ENCODE measurements around the gene DNM3.

Gene DNM3

DNA sequence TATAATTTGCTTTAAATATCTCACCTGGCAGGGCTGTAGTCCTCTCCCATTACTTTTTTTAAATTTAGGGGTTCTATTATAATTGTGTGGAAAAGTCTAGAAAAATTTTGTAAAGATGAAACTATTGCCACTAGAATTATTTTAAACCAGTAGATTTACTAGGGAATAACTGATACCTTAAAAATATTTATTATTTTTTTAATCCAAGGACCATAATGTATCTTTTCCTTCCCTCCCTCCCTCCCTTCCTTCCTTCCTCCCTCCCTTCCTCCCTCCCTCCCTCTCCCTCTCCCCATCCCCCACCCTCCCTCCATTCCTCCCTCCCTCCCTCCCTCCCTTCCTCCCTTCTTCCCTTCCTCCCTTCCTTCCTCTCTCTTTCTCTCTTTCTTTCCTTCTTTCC lies 90.5 kb downstream of the DNM3 start:
- no peak for DNase-seq

DNA sequence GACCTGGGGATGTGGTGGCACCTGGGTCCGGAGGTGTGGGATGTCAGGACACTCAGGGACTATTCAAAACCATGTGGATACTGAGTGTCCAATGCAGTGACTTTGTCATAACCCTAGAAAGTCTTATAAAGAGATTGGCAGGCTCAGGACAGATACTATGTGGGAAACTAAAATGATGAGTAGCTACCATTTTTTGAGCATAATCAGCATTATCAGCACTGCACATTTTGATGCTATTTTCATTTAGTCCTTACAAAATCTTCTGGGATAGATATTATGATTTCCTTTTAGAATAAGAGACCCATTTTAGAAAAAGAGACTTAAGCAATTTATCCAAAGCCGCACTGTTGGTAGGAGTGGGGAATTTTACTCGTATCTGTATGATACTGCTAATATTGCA lies 93.4 kb downstream of the DNM3 start:
- DNase-seq: no peak

DNA sequence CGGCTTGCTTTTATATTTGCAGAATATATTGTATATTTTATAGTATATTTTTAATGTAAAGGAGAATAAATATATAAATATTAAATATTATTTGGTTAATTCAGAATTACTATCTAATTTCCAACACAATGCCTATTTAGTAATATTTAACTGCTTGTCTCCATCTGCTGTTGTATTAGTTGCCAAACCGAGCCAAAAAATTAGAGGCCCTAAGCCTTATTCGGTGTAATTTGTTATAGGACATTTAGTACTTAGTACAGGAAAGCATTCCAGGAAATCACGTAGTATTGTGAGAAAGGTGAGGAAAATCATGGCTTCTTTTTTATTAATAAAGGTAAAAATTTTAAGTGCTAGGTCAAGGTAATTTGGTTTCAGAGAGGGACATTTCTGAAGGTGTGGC lies 93.8 kb downstream of the DNM3 start:
- no peak for DNase-seq

DNA sequence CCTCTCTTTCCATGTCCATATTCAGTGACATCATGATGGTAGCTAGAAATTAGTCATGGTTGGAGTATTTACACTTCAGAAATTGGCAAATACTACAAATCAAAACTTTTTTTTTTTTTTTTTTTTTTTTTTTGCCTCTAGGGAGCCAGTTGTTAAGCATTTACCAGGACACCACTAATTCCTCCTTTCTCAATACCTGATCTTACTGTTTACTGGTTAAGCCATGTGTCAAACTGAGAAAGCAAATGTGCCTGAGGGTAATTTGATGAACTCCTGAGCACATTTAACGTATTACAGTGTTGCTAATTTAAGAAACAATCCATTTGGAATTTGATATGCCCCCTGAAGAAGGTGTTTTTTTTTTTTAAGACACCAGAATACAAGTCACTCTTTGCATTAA lies 94.4 kb downstream of the DNM3 start:
- no peak for DNase-seq

DNA sequence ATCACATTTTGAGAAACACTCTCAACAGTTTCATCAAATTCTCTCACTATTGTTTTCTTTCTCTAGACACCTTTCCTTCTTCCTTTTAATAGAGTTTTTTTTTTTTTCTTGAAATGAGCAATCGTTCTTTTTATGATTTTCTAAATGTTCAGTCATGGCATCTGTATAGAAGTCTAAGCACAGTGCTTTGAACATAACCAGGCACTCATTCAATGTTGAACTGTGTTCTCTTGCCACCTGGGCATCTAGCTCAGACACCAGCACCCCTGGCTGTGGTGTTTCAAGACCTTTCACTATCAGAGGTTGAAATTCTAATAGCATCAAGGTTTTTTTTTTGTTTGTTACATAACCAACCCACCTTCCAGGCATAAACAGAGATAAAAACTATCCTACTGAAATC lies 96.6 kb downstream of the DNM3 start:
- no peak for DNase-seq

DNA sequence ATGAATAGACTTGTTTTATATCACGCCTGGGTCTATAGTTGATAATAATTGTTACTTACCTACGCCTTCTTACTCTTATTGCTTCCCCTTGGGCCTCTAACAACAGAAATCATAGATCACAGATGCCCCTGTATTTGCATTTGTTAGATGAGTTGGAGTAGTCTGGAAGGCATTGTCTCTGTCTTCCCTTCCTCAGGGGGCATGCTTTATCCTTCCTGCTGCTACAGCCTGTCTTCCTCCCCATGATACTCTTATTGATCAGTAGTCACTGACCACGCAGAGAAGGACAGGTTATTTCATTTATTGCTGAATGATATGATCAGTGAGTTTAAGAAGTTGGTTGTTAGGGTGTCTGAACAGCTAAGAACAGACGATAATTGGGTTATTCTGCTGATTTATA lies 98.4 kb downstream of the DNM3 start:
- DNase-seq: no peak

DNA sequence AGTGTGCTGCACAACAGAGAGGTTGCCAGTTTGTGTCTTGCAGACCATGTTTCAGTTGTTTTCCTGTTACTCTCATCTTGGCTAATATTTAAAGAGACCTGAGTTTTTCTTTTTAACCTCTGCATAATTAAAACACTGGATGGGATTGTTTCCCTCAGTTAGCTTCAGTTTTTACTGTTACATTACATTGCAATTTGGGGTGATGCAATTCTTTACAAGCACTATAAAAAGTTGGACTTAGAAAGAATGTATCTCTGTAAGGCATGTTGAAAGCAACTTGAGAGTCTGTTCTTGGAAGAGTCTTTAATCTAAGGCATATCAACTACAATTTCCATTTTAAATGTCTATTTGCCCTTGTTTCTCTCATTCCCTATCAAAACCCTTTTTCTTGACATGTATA lies 99.1 kb downstream of the DNM3 start:
- DNase-seq: no peak

DNA sequence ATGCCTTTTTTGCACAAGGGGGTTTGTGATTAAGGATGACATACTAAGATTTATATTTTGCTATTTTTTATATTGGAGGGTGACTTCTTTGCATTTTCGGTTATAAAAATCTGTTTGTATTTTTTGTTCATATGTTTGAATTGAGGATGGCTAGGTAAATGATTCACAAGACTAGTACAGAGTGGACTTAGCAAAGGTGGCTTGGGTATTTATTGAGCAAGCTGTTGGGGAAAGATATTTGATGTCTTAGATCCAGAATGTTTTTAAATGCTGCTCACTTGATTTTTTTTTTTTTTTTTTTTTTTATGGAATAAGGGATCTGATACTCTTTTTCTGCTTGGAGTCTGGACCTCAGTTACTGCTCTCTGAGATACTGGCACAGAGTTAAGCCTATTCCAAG lies 100.6 kb downstream of the DNM3 start:
- no peak for DNase-seq

DNA sequence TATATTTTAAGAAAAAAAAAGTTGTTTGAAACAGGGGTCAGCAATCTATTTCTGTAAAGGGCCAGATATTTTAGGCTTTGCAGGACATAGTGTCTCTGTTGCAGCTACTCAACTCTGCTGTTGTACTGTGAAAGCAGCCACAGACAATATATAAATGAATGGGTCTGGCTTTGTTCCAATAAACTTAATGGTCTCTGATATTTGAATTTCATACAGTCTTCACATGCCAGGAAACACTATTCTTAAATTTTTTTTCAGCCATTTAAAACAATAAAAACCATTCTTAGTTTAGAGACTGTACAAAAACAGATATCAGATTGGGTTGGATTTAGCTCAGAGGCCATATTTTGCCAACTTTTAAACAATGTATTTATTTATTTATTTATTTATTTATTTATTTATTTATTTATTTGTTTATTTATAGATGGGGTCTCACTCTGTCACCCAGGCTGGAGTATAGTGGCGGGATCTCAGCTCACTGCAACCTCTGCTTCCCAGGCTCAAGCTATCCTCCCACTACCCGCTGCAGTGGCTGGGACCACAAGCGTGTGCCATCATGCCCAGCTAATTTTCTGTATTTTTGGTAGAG lies 102.8 kb downstream of the DNM3 start:
- no peak for DNase-seq

DNA sequence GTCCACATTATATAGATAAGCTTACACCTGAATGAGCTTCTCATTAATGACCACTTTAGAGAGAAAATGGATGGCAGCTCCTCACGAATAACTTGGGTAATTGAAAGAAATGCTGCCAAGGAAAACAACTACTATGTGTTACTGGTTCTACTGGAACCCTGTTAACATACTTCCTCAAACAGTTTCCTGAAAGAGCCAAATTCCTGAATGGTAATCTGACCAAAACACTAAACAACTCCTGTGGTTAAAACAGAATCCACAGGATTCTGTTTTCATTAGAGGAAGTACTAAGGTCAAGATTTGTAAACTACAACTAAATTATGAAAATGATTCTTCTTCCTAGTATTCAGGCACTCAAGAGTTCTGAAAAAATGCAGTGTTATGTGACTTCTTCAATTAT lies 107.2 kb downstream of the DNM3 start:
- no peak for DNase-seq

DNA sequence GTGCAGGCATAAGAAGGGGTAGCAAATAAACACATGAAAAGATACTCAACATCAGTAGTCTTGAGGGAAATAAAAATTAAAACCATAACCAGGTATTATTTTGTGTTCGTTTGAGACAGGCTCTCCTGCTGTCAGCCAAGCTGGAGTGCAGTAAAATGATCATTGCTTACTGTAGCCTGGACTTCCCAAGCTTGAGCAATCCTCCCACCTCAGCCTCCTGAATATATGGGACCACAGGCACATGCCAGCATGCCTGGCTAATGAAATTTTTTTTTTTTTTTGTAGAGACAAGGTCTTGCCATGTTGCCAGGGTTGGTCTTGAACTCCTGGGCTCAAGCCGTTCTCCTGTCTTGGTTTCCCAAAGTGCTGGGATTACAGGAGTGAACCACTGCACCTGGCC lies 108.0 kb downstream of the DNM3 start:
- no peak for DNase-seq

DNA sequence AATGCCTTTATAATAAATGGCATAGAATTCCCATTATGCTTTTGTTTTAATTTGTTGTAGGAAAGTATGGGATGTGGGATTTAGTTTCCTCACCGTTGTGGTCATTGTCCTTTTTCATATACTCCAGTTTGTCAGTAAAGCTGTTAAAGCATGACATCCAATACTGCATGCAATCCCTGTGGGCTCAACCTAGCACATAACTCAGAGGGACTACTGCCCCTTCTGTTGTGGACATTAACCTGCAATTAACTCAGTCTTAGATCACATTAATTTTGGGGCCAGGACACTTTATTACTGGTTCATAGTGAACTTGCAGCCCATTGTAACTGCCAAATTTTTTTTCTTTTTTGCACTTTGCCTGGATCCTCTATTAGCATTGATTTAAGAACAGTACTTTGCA lies 112.5 kb downstream of the DNM3 start:
- DNase-seq: no peak

DNA sequence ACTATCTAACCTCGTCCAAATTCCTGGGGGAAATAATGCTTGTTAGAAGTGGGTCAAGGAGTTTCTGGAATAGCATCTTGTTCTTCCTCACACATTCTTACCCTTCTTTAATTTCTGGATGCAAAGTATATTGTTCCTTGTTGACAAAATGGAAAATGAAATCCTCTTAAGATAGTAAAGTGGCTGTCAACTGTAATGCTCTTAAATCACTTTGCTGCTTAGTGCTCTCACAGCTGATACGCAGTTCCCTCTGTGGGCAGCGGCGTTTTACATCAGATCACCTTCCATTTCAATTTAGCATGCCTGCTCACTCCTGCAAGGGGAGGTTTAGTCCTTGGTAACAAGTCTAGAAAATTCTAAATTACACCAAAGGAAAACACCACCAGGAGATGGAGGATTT lies 113.1 kb downstream of the DNM3 start:
- DNase-seq: no peak

DNA sequence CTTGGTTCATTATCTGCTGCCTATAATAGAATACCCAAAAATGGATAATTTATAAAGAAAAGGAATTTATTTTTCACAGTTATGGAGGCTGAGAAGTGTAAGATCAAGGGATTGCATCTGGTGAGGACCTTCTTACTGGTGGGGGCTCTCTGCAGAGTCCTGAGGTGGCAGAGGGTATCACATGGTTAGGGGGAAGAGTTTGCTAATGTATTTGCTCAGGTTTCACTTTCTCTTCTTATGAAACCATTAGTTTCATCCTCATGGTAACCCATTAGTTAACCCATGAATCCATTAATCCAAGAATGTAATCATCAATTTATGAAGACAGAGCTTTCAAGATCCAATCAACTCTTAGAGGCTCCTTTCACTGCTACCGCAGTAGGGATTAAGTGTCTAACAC lies 120.6 kb downstream of the DNM3 start:
- no peak for DNase-seq

DNA sequence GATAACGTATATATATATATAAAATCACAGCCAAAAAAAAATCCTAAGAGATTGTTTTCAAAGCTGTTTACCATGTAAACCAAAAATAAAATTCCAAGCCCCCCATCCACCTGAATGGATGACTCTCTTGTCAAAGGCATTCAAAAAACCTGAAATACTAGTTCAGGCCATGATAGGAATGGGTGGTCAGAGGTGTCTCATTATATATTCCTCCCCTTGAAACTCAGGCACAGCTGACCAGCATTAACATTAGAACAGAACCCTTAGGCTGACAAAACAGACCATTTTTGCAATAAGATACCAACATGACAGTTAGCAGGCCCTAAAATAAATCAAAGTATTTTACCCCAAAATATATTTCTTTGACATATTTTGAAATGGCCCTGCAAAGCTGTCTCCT lies 122.5 kb downstream of the DNM3 start:
- DNase-seq: no peak

DNA sequence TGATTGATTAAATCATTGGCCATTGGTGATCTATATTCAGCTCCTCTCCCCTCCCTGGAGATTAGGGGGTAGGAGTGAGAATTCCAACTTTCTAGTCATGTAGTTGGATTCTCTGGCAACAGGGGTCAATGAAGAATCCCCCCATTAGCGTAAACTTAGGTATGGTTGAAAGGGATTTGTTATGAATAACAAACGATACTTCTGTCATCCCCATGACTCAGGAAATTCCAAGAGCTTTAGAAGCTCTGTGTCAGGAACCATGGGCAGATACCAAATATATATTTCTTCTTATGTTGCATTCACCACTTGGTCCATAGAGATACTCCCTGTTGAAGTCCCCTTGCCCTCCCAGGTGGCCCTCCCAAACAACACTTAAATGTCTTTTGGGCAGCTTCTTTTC lies 124.5 kb downstream of the DNM3 start:
- DNase-seq: no peak

DNA sequence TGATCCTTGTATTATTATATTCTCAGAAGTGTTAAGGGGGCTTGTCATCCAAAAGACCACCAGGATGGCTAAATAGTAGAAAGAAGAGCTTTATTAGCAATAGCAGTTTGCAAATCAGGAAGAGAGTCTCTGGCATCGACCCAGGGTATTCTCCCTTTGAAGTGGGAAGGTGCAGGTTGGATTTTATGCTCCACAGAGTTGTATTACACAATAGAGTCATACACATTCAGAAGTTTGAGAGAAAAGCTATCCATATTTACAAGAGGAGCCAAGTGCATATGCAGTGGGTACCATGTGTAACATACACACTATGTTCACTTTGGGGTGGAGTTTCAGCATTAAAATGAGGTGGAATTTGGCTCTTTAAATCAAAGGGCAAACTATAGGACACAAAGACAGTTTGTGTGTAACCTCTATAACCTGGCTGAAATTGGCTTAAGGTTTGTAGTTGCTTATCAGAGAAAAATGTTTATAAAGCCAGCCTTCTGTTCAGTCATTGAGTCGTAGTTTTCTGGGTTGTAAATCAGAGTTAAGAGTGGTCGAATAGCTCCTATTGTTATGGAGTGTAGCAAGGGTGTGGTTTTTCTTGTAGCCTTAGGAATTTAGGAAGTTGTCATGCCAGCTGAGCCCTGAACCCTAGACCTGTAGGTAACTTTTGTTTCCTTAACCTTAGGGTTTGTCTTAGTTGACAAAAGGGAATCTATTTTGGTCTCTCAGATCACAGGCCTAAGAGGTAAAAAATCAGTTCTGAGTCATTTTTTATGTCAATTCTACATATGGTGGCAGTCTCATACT lies 125.3 kb downstream of the DNM3 start:
- DNase-seq: no peak

DNA sequence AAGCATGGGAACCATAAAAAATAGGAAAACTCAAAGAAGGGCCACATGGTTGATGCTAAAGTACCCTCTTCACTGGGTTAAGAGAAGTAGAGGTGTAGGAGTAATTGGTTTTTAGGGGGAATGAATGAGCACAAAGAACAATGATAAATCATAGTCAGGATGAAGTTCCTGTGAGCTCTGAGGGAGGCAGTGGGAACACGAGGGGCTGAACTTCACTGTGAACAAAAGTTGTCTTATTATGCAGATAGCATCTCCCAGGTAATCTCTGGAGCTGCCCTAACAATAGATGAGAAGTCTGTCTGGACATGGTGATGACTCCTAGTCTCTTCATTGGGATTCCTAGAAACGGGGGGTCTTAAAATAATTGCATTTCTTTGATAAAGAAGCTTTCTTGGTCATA lies 127.9 kb downstream of the DNM3 start:
- no peak for DNase-seq

DNA sequence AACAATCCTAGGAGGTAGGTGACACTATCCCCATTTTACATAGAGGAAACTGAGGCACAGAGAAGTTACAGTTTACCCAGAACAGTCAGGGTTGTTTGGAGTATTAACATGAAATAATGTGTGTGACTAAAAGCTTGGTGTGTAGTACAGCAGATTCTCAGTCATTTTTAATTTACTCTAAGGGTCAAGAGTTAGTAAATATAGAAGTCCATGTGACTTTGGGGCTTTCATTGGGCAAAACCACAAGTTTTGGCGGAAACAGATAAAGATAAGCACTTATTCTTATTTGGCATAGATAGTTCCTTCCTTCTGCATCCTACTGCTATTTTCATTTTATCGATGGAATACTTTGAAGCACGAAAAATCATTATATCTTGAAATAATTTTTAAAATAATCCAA lies 128.5 kb downstream of the DNM3 start:
- no peak for DNase-seq

DNA sequence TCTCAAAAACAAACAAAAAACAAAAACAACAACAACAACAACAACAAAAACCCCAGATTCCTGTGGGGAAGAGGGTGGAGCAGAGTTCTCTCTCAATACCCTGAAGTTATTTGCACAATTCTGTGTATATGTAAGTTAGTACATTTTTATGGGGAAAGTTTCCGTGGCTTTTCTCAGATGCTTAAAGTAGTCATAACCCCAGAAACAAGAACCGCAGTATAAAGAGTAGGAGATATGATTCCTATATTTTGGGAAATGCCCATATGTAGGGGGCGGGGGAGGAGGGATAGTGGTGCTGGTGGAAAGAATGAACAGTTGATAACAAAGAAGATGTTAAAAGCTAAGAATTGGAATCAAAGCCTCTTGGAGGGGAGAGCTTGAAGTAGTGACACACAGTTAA lies 131.5 kb downstream of the DNM3 start:
- no peak for DNase-seq

DNA sequence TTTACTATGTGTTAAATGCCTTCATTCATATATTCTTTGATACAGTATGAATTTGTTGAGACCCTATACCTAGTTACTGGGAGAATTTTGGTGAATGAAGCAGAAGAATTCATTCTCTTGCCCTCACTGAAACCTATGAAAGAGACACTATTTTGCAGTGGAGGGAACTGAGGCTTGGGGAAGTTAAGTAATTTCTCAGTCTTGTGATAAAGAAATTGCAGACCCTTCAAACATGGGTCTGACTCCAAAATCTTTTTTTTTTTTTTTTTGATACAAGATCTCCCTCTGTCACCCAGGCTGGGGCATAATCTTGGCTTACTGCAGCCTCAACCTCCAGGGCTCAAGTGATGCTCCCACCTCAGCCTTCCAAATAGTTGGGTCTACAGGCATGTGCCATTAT lies 132.1 kb downstream of the DNM3 start:
- no peak for DNase-seq

DNA sequence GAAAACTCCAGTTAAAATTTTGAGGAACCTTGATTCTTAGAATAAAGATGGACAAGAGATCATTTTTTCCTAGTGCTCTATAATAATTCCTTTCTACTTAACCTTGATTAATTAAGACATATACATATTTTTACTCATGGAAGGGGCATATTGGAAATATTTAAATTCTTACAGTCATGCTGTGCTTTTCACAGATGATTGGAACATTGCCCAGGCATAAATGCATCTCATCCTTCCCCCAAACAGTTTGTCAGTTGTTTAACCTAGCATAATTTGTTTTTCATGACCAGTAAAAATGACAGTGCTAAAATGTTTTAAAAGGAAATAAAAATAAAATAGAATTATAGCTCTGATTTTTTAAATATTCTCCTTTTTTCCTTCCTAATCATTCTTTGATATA lies 140.0 kb downstream of the DNM3 start:
- no peak for DNase-seq

DNA sequence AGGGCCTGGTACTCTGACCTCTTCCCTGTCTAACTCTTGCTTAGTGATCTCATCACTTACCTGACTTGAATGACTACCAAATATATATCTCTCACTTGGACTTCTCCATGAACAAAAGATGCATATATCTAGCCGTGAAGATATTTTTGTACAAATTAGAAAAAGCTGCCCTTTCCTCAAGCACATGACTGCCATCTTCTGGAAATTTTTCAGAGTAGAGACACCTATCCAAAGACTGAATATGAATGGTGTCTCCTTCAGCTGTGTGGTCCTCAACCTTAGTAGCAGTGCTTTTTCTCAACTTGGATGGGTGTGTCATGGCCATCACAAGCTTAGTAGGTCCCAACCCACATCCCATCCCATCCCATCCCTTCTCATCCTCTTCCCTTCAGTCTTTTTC lies 142.3 kb downstream of the DNM3 start:
- DNase-seq: no peak

DNA sequence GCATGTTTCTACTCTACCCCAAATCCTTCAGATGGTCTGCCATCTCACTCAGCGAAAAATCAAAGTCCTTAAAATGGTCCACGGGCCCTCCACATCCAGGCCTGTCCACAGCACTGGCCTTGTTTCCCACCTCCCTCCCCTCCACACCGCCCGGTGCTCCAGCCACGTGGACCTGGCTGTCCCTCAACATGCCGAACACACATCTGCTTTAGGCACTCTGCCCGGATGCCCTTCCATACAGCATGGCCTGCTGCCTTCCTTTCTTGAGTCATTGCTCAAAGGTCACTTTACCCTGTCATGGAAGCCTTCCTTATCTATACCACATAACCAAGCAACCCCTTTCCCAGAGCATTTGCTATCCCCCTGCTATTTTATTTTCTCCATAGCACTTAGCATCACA lies 143.0 kb downstream of the DNM3 start:
- no peak for DNase-seq

DNA sequence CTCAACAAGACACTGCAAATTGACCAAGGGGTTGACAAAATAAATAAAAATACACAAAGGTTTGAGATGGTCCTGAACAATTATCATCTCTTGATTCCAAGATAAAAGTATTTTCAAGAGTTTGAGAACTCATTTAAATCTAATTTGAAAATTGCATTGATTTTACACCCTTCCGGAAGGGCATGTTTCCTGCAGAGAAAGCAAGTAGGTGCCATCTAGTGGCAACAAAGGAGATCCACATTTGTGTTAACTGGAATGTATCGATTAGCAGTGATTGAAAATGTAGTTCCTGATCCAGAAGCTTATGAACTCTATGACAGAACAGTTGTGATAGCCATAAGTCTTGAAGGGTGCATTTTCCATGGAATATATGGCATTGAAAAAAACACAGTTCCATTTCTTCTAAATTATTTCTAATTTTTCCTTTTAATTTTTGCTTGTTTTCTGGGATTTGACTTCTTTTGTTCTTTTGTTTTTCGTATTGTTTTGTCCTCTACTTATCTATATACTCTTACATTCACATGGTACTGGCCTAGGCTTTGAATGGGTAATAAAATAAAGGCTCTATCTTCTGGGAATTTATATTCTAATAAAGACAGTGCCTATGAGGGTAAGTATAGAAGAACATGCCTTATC lies 143.7 kb downstream of the DNM3 start:
- peak; percentile 7 to 13 for DNase-seq
